B cell (primary cell): Measurements from ENCODE around the gene ISOC2. TPM values are rescaled to one million over a fixed set of nuclear protein-coding genes. Genes with fewer than 3 reads are reported as not detected.

Source experiments
- ATAC-seq: fragments of 200-7000 bp; cut with Tn5 transposase; one replicate; pipeline ENCODE4 v1.10.0; 2021; ENCODE audit warnings: low read depth, mild to moderate bottlenecking, moderate number of reproducible peaks, moderate library complexity
- CTCF ChIA-PET: fragments of 350-600 bp; sonication (Branson Sonifier 250); formaldehyde crosslinking; loops from one replicate; lab custom pipeline; 2021; ENCODE audit warnings: antibody characterized with exemption, inconsistent platforms; lab: Charles Lee
- POLR2A ChIA-PET: fragments of 350-600 bp; sonication (Branson Sonifier 250); formaldehyde crosslinking; loops from one replicate; lab custom pipeline; 2021; ENCODE audit warnings: antibody characterized with exemption; lab: Charles Lee
- DNase-seq: peaks from one replicate; pipeline ENCODE4 v3.0.0; 2013
- H2AFZ ChIP-seq: 2 replicates; pipeline ENCODE4 v1.6.1; 2012; ENCODE audit warnings: mild to moderate bottlenecking, low read depth, low read length; ENCODE audit not compliant: insufficient read depth, poor library complexity, severe bottlenecking
- H3K27ac ChIP-seq, 2 donors: 1 replicate in 1 of 2; 2 replicates in 1 of 2; pipeline ENCODE4 v1.5.1; 2012 to 2013; ENCODE audit warnings: low read length in 2 of 2, mild to moderate bottlenecking in 2 of 2, moderate library complexity in 1 of 2
- H3K27me3 ChIP-seq, 4 experiments: fragments of 200-600 bp in 1 of 4; sonication (generic) in 1 of 4; replicated peaks in 1 of 4; 1 replicate in 2 of 4; 2 replicates in 2 of 4; pipeline versions ENCODE4 v1.6.1 to v1.7.0; 2013 to 2016; ENCODE audit warnings: low read length in 3 of 4, mild to moderate bottlenecking in 2 of 4, mixed read lengths in 1 of 4, moderate library complexity in 1 of 4; ENCODE audit not compliant: insufficient read depth in 4 of 4, control insufficient read depth in 3 of 4; ENCODE audit errors: control extremely low read depth in 1 of 4
- H3K36me3 ChIP-seq, 2 experiments: replicated peaks in 1 of 2; 1 replicate in 1 of 2; 2 replicates in 1 of 2; pipeline versions ENCODE4 v1.6.1 to v1.7.1; 2013; ENCODE audit warnings: low read length in 1 of 2; ENCODE audit not compliant: insufficient read depth in 2 of 2, control insufficient read depth in 1 of 2; ENCODE audit errors: control extremely low read depth in 1 of 2, extremely low read depth in 1 of 2
- H3K4me1 ChIP-seq, 2 donors: fragments of 200-600 bp in 1 of 2; sonication (generic) in 1 of 2; 1 replicate in 1 of 2; 2 replicates in 1 of 2; pipeline versions ENCODE4 v1.5.1 to v1.6.1; 2013 to 2017; ENCODE audit warnings: low read length in 2 of 2; ENCODE audit not compliant: control insufficient read depth in 2 of 2, insufficient read depth in 2 of 2
- H3K4me2 ChIP-seq: replicated peaks from 2 replicates; pipeline ENCODE3; 2012; ENCODE audit warnings: mild to moderate bottlenecking, low read depth, low read length; ENCODE audit not compliant: poor library complexity, severe bottlenecking
- H3K4me3 ChIP-seq, 5 experiments: fragments of 200-600 bp in 1 of 5; sonication (generic) in 1 of 5; 1 replicate in 3 of 5; 2 replicates in 2 of 5; pipeline versions ENCODE4 v1.5.1 to v1.7.0; 2011 to 2016; ENCODE audit warnings: low read length in 4 of 5, mild to moderate bottlenecking in 4 of 5, low read depth in 2 of 5, control low read depth in 1 of 5, moderate library complexity in 1 of 5; ENCODE audit not compliant: insufficient read depth in 1 of 5; ENCODE audit errors: control extremely low read depth in 1 of 5, extremely low read depth in 1 of 5
- H3K79me2 ChIP-seq: fragments of 200-600 bp; sonication (generic); one replicate; pipeline ENCODE4 v1.6.0; 2016; ENCODE audit warnings: low read length; ENCODE audit not compliant: control insufficient read depth, insufficient read depth
- H3K9ac ChIP-seq: fragments of 200-600 bp; sonication (generic); 2 replicates; pipeline ENCODE4 v1.6.1; 2017; ENCODE audit warnings: mild to moderate bottlenecking, low read length, moderate library complexity
- H3K9me3 ChIP-seq, 3 donors: one replicate each; pipeline versions ENCODE4 v1.6.1 to v1.7.1; 2013; ENCODE audit warnings: low read length in 2 of 3; ENCODE audit not compliant: control insufficient read depth in 2 of 3, insufficient read depth in 1 of 3; ENCODE audit errors: control extremely low read depth in 1 of 3
- H4K20me1 ChIP-seq: 2 replicates; pipeline ENCODE4 v1.6.0; 2012; ENCODE audit warnings: mild to moderate bottlenecking, low read length; ENCODE audit not compliant: insufficient read depth, control insufficient read depth, poor library complexity, severe bottlenecking
- H3K27ac Mint-ChIP-seq: one replicate; pipeline ENCODE4 v1.8.0; 2021; ENCODE audit warnings: mixed read lengths
- H3K27me3 Mint-ChIP-seq: one replicate; pipeline ENCODE4 v1.8.0; 2021; ENCODE audit warnings: mixed read lengths
- H3K4me1 Mint-ChIP-seq: one replicate; pipeline ENCODE4 v1.8.0; 2021; ENCODE audit warnings: mixed read lengths
- H3K4me3 Mint-ChIP-seq: one replicate; pipeline ENCODE4 v1.8.0; 2021; ENCODE audit warnings: mixed read lengths
- H3K9me3 Mint-ChIP-seq: one replicate; pipeline ENCODE4 v1.8.0; 2022; ENCODE audit warnings: mixed read lengths; ENCODE audit not compliant: insufficient read depth
- CTCF ChIP-seq: fragments of 200-600 bp; IDR thresholded peaks from one replicate; pipeline ENCODE4 v1.8.0; 2022; ENCODE audit warnings: antibody characterized with exemption, mild to moderate bottlenecking
- EZH2 ChIP-seq: IDR thresholded peaks from 2 replicates; pipeline ENCODE4 v1.6.1; 2012; ENCODE audit warnings: borderline replicate concordance, low read depth, mild to moderate bottlenecking, moderate library complexity, low read length; ENCODE audit not compliant: insufficient read depth, poor library complexity, severe bottlenecking
- WGBS: methylation state at CpG from one replicate; pipeline ENCODE4 v1.1.5; 2013; ENCODE audit warnings: missing lambda C conversion rate; ENCODE audit not compliant: insufficient coverage; 5-methylcytosine and 5-hydroxymethylcytosine counted together
- intact Hi-C: fragments of 100-400 bp; cut with micrococcal nuclease; formaldehyde crosslinking; loops from one replicate; pipeline ENCODE4 v1.10.0; 2022
- polyA plus RNA-seq: library from polyadenylated mRNA; depleted of rRNA; stranded (reverse); fragments of >200 nt; gene quantifications from 2 replicates; pipeline ENCODE4 v1.2.3, GENCODE V29; 2012
- total RNA-seq, 2 donors: library from RNA; stranded (reverse); fragments of 120-200 nt in 1 of 2; gene quantifications; 1 replicate in 1 of 2; 2 replicates in 1 of 2; pipeline versions ENCODE4 v1.2.3 to v1.2.4, GENCODE V29; 2013 to 2022

Gene ISOC2
- total and polyA plus RNA-seq, 2 donors (not counting 1 experiment from before 2014, with no cell fraction given) = 10.0 to 27.6 TPM

- DNase-seq = no peak
- Histone ChIP-seq H3K9me3 (no peaks in the 10 kb centered on the region), H3K4me3 (no peak overlapping the region), H4K20me1 (peaks cover 26% of the 10 kb centered on the region), H3K9ac (no peak overlapping the region), H3K79me2 (peaks cover 34% of the 10 kb centered on the region), H3K36me3 (peaks cover 0 to 2% of the 10 kb centered on the region in 2 experiments), H3K27ac (no peak overlapping the region), H2AFZ (no peak overlapping the region), H3K27me3 (no peaks in the 10 kb centered on the region), H3K4me2 (peak overlapping the region; percentile 98), H3K4me1 (peaks cover 15 to 21% of the 10 kb centered on the region in 2 donors)
- intact Hi-C loops = no loop called here
- H3K27ac Mint-ChIP-seq = peak overlapping the region; percentile 56
- ChIA-PET CTCF (interaction anchor here (2.2 to 3.5 kb wide), 2 partner anchors 11 to 26 kb away, joined by 9 to 34 read pairs; no protein-coding TSS in a partner anchor), POLR2A (no interaction called here)
- WGBS = 96% methylated on average over 12 of the region's 12 CpGs
- no peak for ATAC-seq
- peaks cover 34% of the 10 kb centered on the region for H3K4me1 Mint-ChIP-seq
- no peaks in the 10 kb centered on the region for H3K9me3 Mint-ChIP-seq
- no peaks in the 10 kb centered on the region for H3K27me3 Mint-ChIP-seq
- peak overlapping the region; percentile 69 for H3K4me3 Mint-ChIP-seq
- TF ChIP-seq CTCF = no peak
- no peak for TF ChIP-seq EZH2
Measured at GRCh38 chr19:55478364-55478763, 16.9 kb upstream of the ISOC2 start.

- Histone ChIP-seq H3K4me1 (peaks cover 15 to 21% of the 10 kb centered on the region in 2 donors), H2AFZ (no peak overlapping the region), H3K27me3 (no peaks in the 10 kb centered on the region), H3K36me3 (peaks cover 0 to 2% of the 10 kb centered on the region in 2 experiments), H3K79me2 (peaks cover 34% of the 10 kb centered on the region), H3K4me2 (peak overlapping the region; percentile 98), H3K27ac (no peak overlapping the region), H3K9me3 (no peaks in the 10 kb centered on the region), H4K20me1 (peaks cover 22% of the 10 kb centered on the region), H3K4me3 (no peak overlapping the region), H3K9ac (no peak overlapping the region)
- intact Hi-C loops = loop anchor here (1.0 to 2.0 kb wide), 4 partner anchors 7 to 139 kb away; partner anchors contain the start of genes KMT5C and NAT14
- ATAC-seq (no peak), DNase-seq (no peak)
- ChIA-PET CTCF (interaction anchor here (3.5 to 5.1 kb wide), 2 partner anchors 11 to 26 kb away, joined by 34 to 45 read pairs; no protein-coding TSS in a partner anchor), POLR2A (no interaction called here)
- TF ChIP-seq EZH2 (no peak), CTCF (no peak)
- no peaks in the 10 kb centered on the region for H3K27me3 Mint-ChIP-seq
- H3K4me3 Mint-ChIP-seq = peak overlapping the region; percentile 69
- no peaks in the 10 kb centered on the region for H3K9me3 Mint-ChIP-seq
- WGBS = 95% methylated on average over 13 of the region's 13 CpGs
- H3K27ac Mint-ChIP-seq = peak overlapping the region; percentile 56
- H3K4me1 Mint-ChIP-seq = peaks cover 34% of the 10 kb centered on the region
Measured at GRCh38 chr19:55477905-55478304, 16.5 kb upstream of the ISOC2 start.
